ENCODE results near the gene CDC20B.

CDC20B gene, protein sequence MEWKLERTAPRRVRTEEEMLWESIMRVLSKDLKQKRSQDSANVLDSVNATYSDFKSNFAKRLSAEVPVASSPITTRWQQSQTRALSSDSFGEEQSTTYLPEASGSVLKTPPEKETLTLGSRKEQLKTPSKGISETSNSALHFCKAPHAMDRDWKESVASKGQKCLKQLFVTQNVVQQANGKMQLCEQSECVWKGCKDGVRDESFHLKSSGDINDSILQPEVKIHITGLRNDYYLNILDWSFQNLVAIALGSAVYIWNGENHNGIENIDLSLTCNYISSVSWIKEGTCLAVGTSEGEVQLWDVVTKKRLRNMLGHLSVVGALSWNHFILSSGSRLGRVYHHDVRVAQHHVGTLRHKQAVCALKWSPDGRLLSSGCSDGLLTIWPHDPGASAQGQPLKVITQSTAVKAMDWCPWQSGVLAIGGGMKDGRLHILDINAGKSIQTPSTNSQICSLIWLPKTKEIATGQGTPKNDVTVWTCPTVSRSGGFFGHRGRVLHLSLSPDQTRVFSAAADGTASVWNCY

DNA sequence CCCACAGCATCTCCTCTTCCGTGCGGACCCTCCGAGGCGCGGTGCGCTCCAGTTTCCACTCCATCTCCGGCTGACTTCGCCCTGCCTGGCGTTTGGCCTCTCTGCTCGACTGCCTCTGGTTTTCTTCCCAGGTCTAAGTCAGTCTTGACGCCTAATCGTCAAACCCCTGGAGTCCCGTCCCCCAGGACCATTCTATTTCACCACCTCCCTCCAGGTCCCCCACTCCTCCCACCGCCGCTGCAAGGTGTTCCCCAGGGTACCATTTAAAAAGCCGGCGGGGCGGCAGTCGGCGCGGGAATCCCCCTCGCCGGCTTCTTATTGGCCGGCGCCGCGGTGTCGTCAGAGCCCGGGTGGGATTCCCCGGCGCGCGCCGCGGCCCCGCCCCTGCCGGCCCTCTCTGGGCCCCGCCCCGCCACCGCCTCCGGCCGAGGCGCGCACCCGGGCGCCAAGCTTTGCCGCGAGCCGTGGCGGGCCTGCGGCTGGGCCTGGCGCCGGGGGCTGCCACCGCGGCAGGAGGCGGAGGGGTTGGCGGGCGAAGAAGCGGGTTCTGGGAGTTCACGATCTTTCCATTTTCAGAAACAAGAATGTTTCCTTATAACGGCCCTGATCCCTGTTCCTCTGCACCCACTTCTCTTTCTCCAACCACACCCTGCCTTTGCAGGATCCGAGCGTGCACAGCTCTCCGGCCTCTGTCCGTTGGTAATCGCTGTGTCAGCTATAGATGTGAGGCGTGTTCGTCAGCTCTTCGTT is at the start of gene CDC20B:
Gene CDC20B (minus strand): TSS at position 241 of the 750 bp plus-strand sequence. CDS start 177 bp downstream, at position 64.
- TF ChIP-seq, protein P1, sequence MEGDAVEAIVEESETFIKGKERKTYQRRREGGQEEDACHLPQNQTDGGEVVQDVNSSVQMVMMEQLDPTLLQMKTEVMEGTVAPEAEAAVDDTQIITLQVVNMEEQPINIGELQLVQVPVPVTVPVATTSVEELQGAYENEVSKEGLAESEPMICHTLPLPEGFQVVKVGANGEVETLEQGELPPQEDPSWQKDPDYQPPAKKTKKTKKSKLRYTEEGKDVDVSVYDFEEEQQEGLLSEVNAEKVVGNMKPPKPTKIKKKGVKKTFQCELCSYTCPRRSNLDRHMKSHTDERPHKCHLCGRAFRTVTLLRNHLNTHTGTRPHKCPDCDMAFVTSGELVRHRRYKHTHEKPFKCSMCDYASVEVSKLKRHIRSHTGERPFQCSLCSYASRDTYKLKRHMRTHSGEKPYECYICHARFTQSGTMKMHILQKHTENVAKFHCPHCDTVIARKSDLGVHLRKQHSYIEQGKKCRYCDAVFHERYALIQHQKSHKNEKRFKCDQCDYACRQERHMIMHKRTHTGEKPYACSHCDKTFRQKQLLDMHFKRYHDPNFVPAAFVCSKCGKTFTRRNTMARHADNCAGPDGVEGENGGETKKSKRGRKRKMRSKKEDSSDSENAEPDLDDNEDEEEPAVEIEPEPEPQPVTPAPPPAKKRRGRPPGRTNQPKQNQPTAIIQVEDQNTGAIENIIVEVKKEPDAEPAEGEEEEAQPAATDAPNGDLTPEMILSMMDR (IDR thresholded peaks at IDR 0.05; ENCODE audit: low read length, missing control alignments) = no peak
- DNase-seq (ENCODE audit: low read depth) = peak; percentile 65
- peak within 1 kb of the TSS; percentile 55 for H3K4me3 ChIP-seq (replicated peaks; ENCODE audit: low read depth, low read length)

DNA sequence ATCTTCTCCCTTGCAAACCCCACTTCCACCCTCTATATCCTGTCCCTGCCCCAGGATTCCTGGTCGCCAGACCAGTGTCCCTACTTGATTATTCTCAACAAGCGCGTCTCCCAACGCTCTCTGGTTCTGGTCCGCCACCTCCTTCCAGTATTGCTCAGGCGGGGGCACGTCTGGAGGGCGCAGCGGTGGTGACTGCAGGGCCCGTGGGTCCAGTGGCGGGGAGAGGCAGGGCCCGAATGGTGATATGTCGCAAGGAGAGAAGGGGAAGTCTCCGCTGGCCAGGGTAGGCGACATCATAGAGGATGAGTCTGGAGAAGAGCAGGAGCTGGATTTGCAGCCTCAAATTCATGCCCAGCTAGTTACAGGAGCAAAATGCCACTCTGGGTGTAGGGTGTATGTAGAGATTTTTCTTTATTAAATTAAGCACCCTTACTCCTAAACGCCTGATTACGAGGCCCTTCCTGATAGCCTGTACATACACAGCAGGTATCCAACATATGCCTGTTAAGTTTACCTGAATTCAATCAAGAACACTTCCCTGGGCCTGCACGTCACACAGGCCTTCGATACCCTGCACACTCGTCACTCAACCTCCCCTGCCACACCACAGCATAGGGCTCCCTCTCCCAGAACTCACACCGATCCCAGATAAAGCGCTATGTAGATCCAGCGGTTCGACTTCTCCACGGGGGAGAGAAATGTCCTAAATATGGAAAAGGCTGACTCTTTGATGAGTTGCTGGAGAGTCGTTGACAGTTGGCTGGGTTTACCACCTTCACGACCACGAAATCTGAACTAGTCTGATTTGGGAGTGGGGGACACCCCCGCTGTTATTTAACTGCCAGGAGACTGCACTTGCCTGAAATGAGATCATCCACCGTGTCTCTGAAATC is 49.4 kb upstream of the CDC20B start:
- no peak for DNase-seq (ENCODE audit: low read depth)
- H3K4me3 ChIP-seq (replicated peaks; ENCODE audit: low read depth, low read length) = no peak overlapping the region
- TF ChIP-seq, protein P1 (IDR thresholded peaks at IDR 0.05; ENCODE audit: low read length, missing control alignments) = no peak

DNA sequence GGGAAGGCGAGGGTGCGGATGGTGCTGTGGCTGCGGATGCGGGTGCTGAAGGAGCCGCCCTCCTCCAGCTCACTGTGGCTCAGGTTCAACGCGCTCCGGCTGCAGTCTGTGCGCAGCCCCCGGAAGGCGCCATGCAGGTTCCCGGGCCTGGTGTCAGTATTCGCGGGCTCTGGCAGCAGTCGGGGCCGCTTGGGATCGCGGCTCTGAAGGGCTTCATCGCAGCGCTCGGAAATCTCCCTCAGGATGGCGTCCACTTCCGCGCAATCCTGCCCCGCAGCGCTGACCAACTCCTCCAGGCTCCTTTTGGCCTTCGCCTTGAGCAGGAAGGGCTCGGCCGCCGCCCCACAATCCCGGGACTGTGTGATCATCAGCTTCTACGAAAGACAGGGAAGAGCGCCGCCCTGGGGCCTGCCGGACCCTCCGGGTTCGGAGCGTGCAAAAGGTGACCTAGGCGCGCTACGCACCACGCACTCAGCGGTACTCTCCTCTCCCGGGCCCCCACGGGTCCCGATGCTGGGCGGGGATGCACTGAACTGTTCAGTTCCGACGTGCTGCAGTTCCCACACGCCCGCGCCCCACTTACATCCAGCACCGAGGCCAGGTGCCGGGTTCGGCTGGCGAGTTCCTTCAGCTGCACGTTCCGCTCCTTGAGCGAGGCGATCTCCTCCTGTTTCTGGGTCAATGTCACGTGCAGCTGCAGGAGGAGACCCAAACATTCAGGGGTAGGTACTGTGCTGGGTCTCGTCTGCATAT is 47.6 kb upstream of the CDC20B start:
- TF ChIP-seq, protein P1 (IDR thresholded peaks at IDR 0.05; ENCODE audit: low read length, missing control alignments) = no peak
- DNase-seq (ENCODE audit: low read depth) = no peak
- peak overlapping the region; percentile 27 for H3K4me3 ChIP-seq (replicated peaks; ENCODE audit: low read depth, low read length)

DNA sequence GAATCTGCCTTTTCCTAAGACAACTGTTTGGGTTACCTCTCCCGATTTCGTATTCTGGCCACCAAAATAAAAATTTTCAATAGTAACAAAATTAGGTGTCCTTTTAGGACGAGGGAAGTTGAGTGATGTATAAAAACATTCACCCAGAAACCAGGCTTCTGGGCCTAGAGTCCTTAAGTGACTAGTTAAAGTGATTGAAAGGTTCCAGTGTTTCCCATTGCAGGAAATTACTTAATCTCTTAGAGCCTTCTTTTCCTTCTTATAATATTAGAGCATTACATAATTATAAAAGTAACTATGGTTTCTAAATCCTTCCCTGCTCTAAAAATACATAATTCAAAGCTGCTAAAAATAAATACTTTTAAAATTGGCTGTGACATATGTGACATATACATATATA is 46.8 kb upstream of the CDC20B start:
- TF ChIP-seq, protein P1 (IDR thresholded peaks at IDR 0.05; ENCODE audit: low read length, missing control alignments) = no peak
- H3K4me3 ChIP-seq (replicated peaks; ENCODE audit: low read depth, low read length) = no peak overlapping the region
- DNase-seq (ENCODE audit: low read depth) = no peak

DNA sequence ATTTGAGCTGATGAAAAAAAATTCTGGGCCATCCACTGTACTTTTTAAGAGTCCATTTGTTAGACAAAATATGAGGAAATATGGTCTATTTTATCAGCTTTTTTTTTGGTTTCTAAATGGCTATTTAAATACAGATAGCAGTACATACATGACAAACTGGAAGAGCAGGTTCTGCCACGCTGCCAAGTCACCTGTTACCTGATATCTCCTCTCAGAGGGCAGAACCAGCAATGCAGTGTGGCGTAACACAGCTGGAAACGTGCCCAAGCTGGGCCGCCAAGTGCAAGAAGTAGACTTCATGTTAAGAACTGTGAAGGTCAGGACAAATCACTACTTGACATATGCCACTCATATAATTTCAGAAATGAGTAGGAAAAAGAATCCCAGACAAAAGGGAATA is 46.0 kb upstream of the CDC20B start:
- no peak for DNase-seq (ENCODE audit: low read depth)
- no peak overlapping the region for H3K4me3 ChIP-seq (replicated peaks; ENCODE audit: low read depth, low read length)
- TF ChIP-seq, protein P1 (IDR thresholded peaks at IDR 0.05; ENCODE audit: low read length, missing control alignments) = no peak
